NT2/D1 (cell line): ENCODE data around the gene URGCP.

Source experiments
- YY1 ChIP-seq: IDR thresholded peaks from 2 replicates; pipeline ENCODE4 v1.6.1; 2011; ENCODE audit not compliant: insufficient read length, insufficient read depth
- ZNF274 ChIP-seq: IDR thresholded peaks from 2 replicates; pipeline ENCODE4 v1.6.1; 2011; ENCODE audit warnings: mild to moderate bottlenecking, low read depth, low read length

DNA sequence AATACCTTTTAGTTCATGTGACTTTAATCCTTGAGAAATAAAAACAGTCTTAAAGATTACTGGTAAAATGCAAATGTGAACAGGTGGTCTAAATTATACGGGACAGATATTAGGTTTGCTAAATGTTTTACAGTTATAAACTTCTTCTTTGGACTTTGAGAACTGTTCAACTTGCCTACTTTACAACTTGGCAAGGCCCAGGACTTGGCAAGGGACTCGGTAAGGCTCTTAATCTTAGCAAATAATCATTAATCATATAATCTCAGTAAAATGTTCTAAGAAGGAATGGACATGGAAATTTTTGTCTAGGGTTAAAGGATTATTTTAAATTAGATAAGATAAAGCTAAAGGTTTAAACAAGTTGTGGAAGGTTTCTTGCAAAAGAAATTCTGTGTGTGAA, 15.0 kb upstream of the URGCP start:
- TF ChIP-seq ZNF274: no peak
- no peak for TF ChIP-seq YY1
